Astrocyte (in vitro differentiated cells and primary cell): ENCODE results near the gene CLASP1. TPM values are rescaled to one million over a fixed set of nuclear protein-coding genes. Genes with fewer than 3 reads are reported as not detected.

Experiments used
- DNase-seq: peaks from one replicate; pipeline ENCODE4 v3.0.0-alpha.2; 2010; ENCODE audit warnings: low read depth
- FAIRE-seq: peaks from 2 replicates; lab custom pipeline; 2011; peaks lifted over from hg19 to GRCh38; lab: Jason Lieb, UNC
- H2AFZ ChIP-seq: 2 replicates; pipeline ENCODE4 v1.6.0; 2012; ENCODE audit warnings: low read depth, low read length, inconsistent platforms
- H3K27ac ChIP-seq: 2 replicates; pipeline ENCODE4 v1.5.1; 2011; ENCODE audit warnings: low read depth, low read length, inconsistent platforms
- H3K27me3 ChIP-seq: 2 replicates; pipeline ENCODE4 v1.6.0; 2011; ENCODE audit warnings: low read length, inconsistent platforms; ENCODE audit not compliant: insufficient read depth
- H3K36me3 ChIP-seq: 2 replicates; pipeline ENCODE4 v1.5.1; 2011; ENCODE audit warnings: low read length, inconsistent platforms; ENCODE audit not compliant: insufficient read depth
- H3K4me1 ChIP-seq: 2 replicates; pipeline ENCODE4 v1.5.1; 2011; ENCODE audit warnings: low read length, inconsistent platforms; ENCODE audit not compliant: insufficient read depth
- H3K4me2 ChIP-seq: 2 replicates; pipeline ENCODE4 v1.6.0; 2012; ENCODE audit warnings: low read length, inconsistent platforms
- H3K4me3 ChIP-seq: 2 replicates; pipeline ENCODE4 v1.5.1; 2011; ENCODE audit warnings: low read depth, mild to moderate bottlenecking, low read length, inconsistent platforms; ENCODE audit not compliant: insufficient read depth
- H3K79me2 ChIP-seq: 2 replicates; pipeline ENCODE4 v1.6.0; 2012; ENCODE audit warnings: mild to moderate bottlenecking, low read length, inconsistent platforms; ENCODE audit not compliant: insufficient read depth
- H3K9ac ChIP-seq: 2 replicates; pipeline ENCODE4 v1.6.0; 2012; ENCODE audit warnings: mild to moderate bottlenecking, low read length, inconsistent platforms
- H3K9me3 ChIP-seq: 2 replicates; pipeline ENCODE4 v1.5.1; 2012; ENCODE audit warnings: low read depth, mild to moderate bottlenecking, low read length, inconsistent platforms; ENCODE audit not compliant: insufficient read depth
- H4K20me1 ChIP-seq: 2 replicates; pipeline ENCODE4 v1.6.0; 2012; ENCODE audit warnings: low read length, inconsistent platforms; ENCODE audit not compliant: insufficient read depth
- H3K27ac Mint-ChIP-seq: one replicate; pipeline ENCODE4 v1.8.0; 2021; ENCODE audit warnings: mild to moderate bottlenecking, mixed read lengths; ENCODE audit not compliant: unreplicated experiment
- H3K27me3 Mint-ChIP-seq: one replicate; pipeline ENCODE4 v1.8.0; 2021; ENCODE audit warnings: low read depth, mixed read lengths; ENCODE audit not compliant: unreplicated experiment
- H3K36me3 Mint-ChIP-seq: one replicate; pipeline ENCODE4 v1.8.0; 2021; ENCODE audit warnings: low read depth, mixed read lengths; ENCODE audit not compliant: unreplicated experiment
- H3K4me1 Mint-ChIP-seq: one replicate; pipeline ENCODE4 v1.8.0; 2021; ENCODE audit warnings: low read depth, mixed read lengths; ENCODE audit not compliant: unreplicated experiment
- H3K4me3 Mint-ChIP-seq: one replicate; pipeline ENCODE4 v1.8.0; 2021; ENCODE audit warnings: mild to moderate bottlenecking, moderate library complexity, mixed read lengths; ENCODE audit not compliant: unreplicated experiment
- H3K9me3 Mint-ChIP-seq: one replicate; pipeline ENCODE4 v1.8.0; 2021; ENCODE audit warnings: mild to moderate bottlenecking, mixed read lengths; ENCODE audit not compliant: unreplicated experiment
- EZH2 ChIP-seq: IDR thresholded peaks from 2 replicates; pipeline ENCODE4 v1.6.1; 2012; ENCODE audit warnings: mild to moderate bottlenecking, low read length, inconsistent platforms; ENCODE audit not compliant: insufficient read depth
- total RNA-seq: library from RNA; stranded (reverse); gene quantifications from 2 replicates; pipeline ENCODE4 v1.2.1, GENCODE V29; 2021
- TF ChIP-seq, protein P1 (sequence below): IDR thresholded peaks from 2 replicates; pipeline ENCODE4 v1.5.1; 2011; ENCODE audit warnings: low read depth, mild to moderate bottlenecking, inconsistent platforms, low read length, moderate library complexity; ENCODE audit not compliant: insufficient read depth

The CLASP1 gene
- total RNA-seq, 1 donor from 2014 or later, result 56.7 TPM

DNA sequence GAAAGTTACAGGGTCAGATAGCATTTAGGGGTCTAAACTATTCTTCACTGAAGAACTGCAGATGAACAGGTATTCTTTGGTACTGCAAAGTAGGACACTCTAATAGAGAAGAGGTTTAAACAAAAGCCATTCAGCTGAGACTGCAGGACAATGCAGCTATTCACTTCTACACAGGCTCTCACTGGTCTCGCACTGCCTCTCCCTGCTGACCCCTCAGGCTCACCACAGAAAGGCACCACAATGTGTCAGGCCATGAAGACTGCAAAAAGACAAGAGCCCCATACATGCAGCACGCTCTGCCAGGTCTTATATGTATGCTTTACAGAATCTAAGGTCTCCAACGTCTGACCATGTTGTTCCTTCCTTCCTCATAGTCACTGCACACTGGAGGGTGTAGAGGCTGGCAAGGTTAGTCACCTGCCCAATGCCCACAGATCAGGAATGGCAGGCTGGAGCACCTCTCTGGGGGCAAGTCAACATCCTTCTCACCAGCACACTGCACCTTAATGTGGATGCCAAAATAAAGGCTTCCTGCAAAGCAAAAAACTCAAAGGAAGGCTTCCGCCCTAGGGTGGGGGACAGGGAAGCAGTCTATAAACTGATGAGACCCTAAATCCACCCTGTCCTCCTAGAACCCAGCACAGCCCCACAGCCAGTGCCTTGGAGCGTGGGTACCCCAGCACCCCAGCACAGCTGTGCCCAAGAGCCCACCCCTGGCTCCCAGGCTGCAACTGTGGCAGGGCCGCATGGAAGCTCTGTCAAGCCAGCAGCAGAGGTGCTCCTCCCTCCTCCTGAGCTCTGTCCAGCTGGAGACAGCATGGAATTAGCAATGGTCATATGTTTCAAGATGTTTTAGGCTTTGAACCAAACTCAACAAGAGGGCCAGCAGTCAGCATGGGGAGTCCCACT, 129.3 kb downstream of the CLASP1 start:
- H3K9me3 ChIP-seq, result no peaks in the 10 kb centered on the region
- H2AFZ ChIP-seq, result no peak overlapping the region
- TF ChIP-seq, protein P1, sequence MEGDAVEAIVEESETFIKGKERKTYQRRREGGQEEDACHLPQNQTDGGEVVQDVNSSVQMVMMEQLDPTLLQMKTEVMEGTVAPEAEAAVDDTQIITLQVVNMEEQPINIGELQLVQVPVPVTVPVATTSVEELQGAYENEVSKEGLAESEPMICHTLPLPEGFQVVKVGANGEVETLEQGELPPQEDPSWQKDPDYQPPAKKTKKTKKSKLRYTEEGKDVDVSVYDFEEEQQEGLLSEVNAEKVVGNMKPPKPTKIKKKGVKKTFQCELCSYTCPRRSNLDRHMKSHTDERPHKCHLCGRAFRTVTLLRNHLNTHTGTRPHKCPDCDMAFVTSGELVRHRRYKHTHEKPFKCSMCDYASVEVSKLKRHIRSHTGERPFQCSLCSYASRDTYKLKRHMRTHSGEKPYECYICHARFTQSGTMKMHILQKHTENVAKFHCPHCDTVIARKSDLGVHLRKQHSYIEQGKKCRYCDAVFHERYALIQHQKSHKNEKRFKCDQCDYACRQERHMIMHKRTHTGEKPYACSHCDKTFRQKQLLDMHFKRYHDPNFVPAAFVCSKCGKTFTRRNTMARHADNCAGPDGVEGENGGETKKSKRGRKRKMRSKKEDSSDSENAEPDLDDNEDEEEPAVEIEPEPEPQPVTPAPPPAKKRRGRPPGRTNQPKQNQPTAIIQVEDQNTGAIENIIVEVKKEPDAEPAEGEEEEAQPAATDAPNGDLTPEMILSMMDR, result no peak
- no peak for TF ChIP-seq EZH2
- H3K79me2 ChIP-seq, result peaks cover 2% of the 10 kb centered on the region
- Mint-ChIP-seq H3K36me3 (peaks cover 3% of the 10 kb centered on the region), H3K4me1 (peaks cover 15% of the 10 kb centered on the region), H3K27ac (no peak overlapping the region), H3K9me3 (no peaks in the 10 kb centered on the region), H3K4me3 (no peak overlapping the region), H3K27me3 (no peaks in the 10 kb centered on the region)
- no peak overlapping the region for H3K27ac ChIP-seq
- no peak for FAIRE-seq
- H3K4me3 ChIP-seq, result no peak overlapping the region
- no peaks in the 10 kb centered on the region for H3K27me3 ChIP-seq
- H3K36me3 ChIP-seq, result peaks cover 19% of the 10 kb centered on the region
- no peak for DNase-seq
- no peak overlapping the region for H3K9ac ChIP-seq
- H3K4me2 ChIP-seq, result no peak overlapping the region
- peaks cover 11% of the 10 kb centered on the region for H3K4me1 ChIP-seq
- H4K20me1 ChIP-seq, result peaks cover 10% of the 10 kb centered on the region

GRCh38 chr2:121519153-121519552, 130.1 kb downstream of the CLASP1 start:
- FAIRE-seq, result no peak
- Histone ChIP-seq H3K4me2 (no peak overlapping the region), H3K4me3 (no peak overlapping the region), H2AFZ (no peak overlapping the region), H3K27ac (no peak overlapping the region), H3K9me3 (no peaks in the 10 kb centered on the region), H4K20me1 (peaks cover 10% of the 10 kb centered on the region), H3K9ac (no peak overlapping the region), H3K4me1 (peaks cover 11% of the 10 kb centered on the region), H3K27me3 (no peaks in the 10 kb centered on the region), H3K79me2 (peaks cover 2% of the 10 kb centered on the region), H3K36me3 (peaks cover 24% of the 10 kb centered on the region)
- Mint-ChIP-seq H3K4me3 (no peak overlapping the region), H3K27me3 (no peaks in the 10 kb centered on the region), H3K9me3 (no peaks in the 10 kb centered on the region), H3K27ac (no peak overlapping the region), H3K4me1 (peaks cover 15% of the 10 kb centered on the region), H3K36me3 (peaks cover 4% of the 10 kb centered on the region)
- no peak for DNase-seq
- TF ChIP-seq, protein P1, result no peak
